ENCODE measurements around the gene ZBTB49.
A peak's percentile ranks its signal among the peaks of the same experiment; 100 is the strongest.
"Not testable (repeated sequence)": the region's sequence is repeated elsewhere in the genome, so short reads cannot be mapped to it uniquely, and the experiment has no call there.

Gene ZBTB49

GRCh38 chr4:4289941-4290850 lies at the start of gene ZBTB49, which contains the start of gene LYAR:
ZBTB49 (plus strand) TSS chr4:4290251; CDS start chr4:4299946, 9,695 bp downstream.
LYAR (minus strand) TSS chr4:4290154; CDS start chr4:4283742, 6,412 bp downstream.
- H3K4me3 ChIP-seq (ENCODE audit: low read depth, low read length) = peak within 1 kb of the TSS; percentile 88
- peaks cover 7% of the 10 kb centered on the region for H3K4me1 ChIP-seq (ENCODE audit: control insufficient read depth, insufficient read depth, low read length)

GRCh38 chr4:4245172-4245571 lies 44.9 kb upstream of the ZBTB49 start:
- H3K36me3 ChIP-seq (ENCODE audit: control insufficient read depth, insufficient read depth, low read length) = peaks cover 11% of the 10 kb centered on the region
- no peak overlapping the region for H3K9ac ChIP-seq (ENCODE audit: low read depth, low read length)
- H3K4me1 ChIP-seq (ENCODE audit: control insufficient read depth, insufficient read depth, low read length) = no peaks in the 10 kb centered on the region
- no peaks in the 10 kb centered on the region for H3K9me3 ChIP-seq (ENCODE audit: control insufficient read depth, insufficient read depth, low read length)
- H3K27me3 ChIP-seq (ENCODE audit: control insufficient read depth, insufficient read depth, low read length) = no peaks in the 10 kb centered on the region
- H3K4me3 ChIP-seq (ENCODE audit: low read depth, low read length) = no peak overlapping the region

More at GRCh38 chr4:4289941-4290850, at the start of gene ZBTB49, which contains the start of gene LYAR:
- Histone ChIP-seq H3K36me3 (ENCODE audit: control insufficient read depth, insufficient read depth, low read length) (peaks cover 11% of the 10 kb centered on the region), H3K27me3 (ENCODE audit: control insufficient read depth, insufficient read depth, low read length) (no peaks in the 10 kb centered on the region), H3K9ac (ENCODE audit: low read depth, low read length) (peak within 1 kb of the TSS; percentile 71), H3K9me3 (ENCODE audit: control insufficient read depth, insufficient read depth, low read length) (no peaks in the 10 kb centered on the region)

- Histone ChIP-seq H3K36me3 (ENCODE audit: control insufficient read depth, insufficient read depth, low read length) (peaks cover 11% of the 10 kb centered on the region), H3K9me3 (ENCODE audit: control insufficient read depth, insufficient read depth, low read length) (no peaks in the 10 kb centered on the region), H3K27me3 (ENCODE audit: control insufficient read depth, insufficient read depth, low read length) (peaks cover 6% of the 10 kb centered on the region), H3K9ac (ENCODE audit: low read depth, low read length) (peak overlapping the region; percentile 95), H3K4me1 (ENCODE audit: control insufficient read depth, insufficient read depth, low read length) (no peaks in the 10 kb centered on the region), H3K4me3 (ENCODE audit: low read depth, low read length) (peak overlapping the region; percentile 87)
Measured at GRCh38 chr4:4247696-4248028, 42.4 kb upstream of the ZBTB49 start.

- peaks cover 11% of the 10 kb centered on the region for H3K36me3 ChIP-seq (ENCODE audit: control insufficient read depth, insufficient read depth, low read length)
- no peaks in the 10 kb centered on the region for H3K4me1 ChIP-seq (ENCODE audit: control insufficient read depth, insufficient read depth, low read length)
- peak within 1 kb of the TSS; percentile 95 for H3K9ac ChIP-seq (ENCODE audit: low read depth, low read length)
- H3K27me3 ChIP-seq (ENCODE audit: control insufficient read depth, insufficient read depth, low read length) = peaks cover 6% of the 10 kb centered on the region
- peak within 1 kb of the TSS; percentile 87 for H3K4me3 ChIP-seq (ENCODE audit: low read depth, low read length)
- no peaks in the 10 kb centered on the region for H3K9me3 ChIP-seq (ENCODE audit: control insufficient read depth, insufficient read depth, low read length)
Measured at GRCh38 chr4:4248029-4248884, 41.8 kb upstream of the ZBTB49 start, which contains the start of gene TMEM128. TMEM128 (minus strand) TSS chr4:4248223; CDS start chr4:4248202, 21 bp downstream.

GRCh38 chr4:4248885-4249203 lies 41.2 kb upstream of the ZBTB49 start:
- Histone ChIP-seq H3K9me3 (ENCODE audit: control insufficient read depth, insufficient read depth, low read length) (no peaks in the 10 kb centered on the region), H3K9ac (ENCODE audit: low read depth, low read length) (peak overlapping the region; percentile 95), H3K36me3 (ENCODE audit: control insufficient read depth, insufficient read depth, low read length) (peaks cover 9% of the 10 kb centered on the region), H3K4me1 (ENCODE audit: control insufficient read depth, insufficient read depth, low read length) (no peaks in the 10 kb centered on the region), H3K4me3 (ENCODE audit: low read depth, low read length) (peak overlapping the region; percentile 87), H3K27me3 (ENCODE audit: control insufficient read depth, insufficient read depth, low read length) (peaks cover 6% of the 10 kb centered on the region)

- not testable (repeated sequence) for H3K36me3 ChIP-seq (ENCODE audit: control insufficient read depth, insufficient read depth, low read length); H3K27me3 ChIP-seq (ENCODE audit: control insufficient read depth, insufficient read depth, low read length); H3K9me3 ChIP-seq (ENCODE audit: control insufficient read depth, insufficient read depth, low read length); H3K4me3 ChIP-seq (ENCODE audit: low read depth, low read length); H3K4me1 ChIP-seq (ENCODE audit: control insufficient read depth, insufficient read depth, low read length); H3K9ac ChIP-seq (ENCODE audit: low read depth, low read length)
Measured at GRCh38 chr4:4249342-4249741, 40.7 kb upstream of the ZBTB49 start.

GRCh38 chr4:4249866-4250265 lies 40.2 kb upstream of the ZBTB49 start:
- Histone ChIP-seq H3K9me3 (ENCODE audit: control insufficient read depth, insufficient read depth, low read length) (no peaks in the 10 kb centered on the region), H3K4me3 (ENCODE audit: low read depth, low read length) (no peak overlapping the region), H3K36me3 (ENCODE audit: control insufficient read depth, insufficient read depth, low read length) (peaks cover 4% of the 10 kb centered on the region)

GRCh38 chr4:4254199-4254598 lies 35.9 kb upstream of the ZBTB49 start:
- Histone ChIP-seq H3K9ac (ENCODE audit: low read depth, low read length) (no peak overlapping the region), H3K36me3 (ENCODE audit: control insufficient read depth, insufficient read depth, low read length) (no peaks in the 10 kb centered on the region), H3K4me1 (ENCODE audit: control insufficient read depth, insufficient read depth, low read length) (peaks cover 1% of the 10 kb centered on the region), H3K27me3 (ENCODE audit: control insufficient read depth, insufficient read depth, low read length) (peaks cover 6% of the 10 kb centered on the region), H3K4me3 (ENCODE audit: low read depth, low read length) (no peak overlapping the region), H3K9me3 (ENCODE audit: control insufficient read depth, insufficient read depth, low read length) (no peaks in the 10 kb centered on the region)

More at GRCh38 chr4:4249866-4250265, 40.2 kb upstream of the ZBTB49 start:
- peaks cover 6% of the 10 kb centered on the region for H3K27me3 ChIP-seq (ENCODE audit: control insufficient read depth, insufficient read depth, low read length)
- H3K4me1 ChIP-seq (ENCODE audit: control insufficient read depth, insufficient read depth, low read length) = no peaks in the 10 kb centered on the region
- H3K9ac ChIP-seq (ENCODE audit: low read depth, low read length) = no peak overlapping the region

- Histone ChIP-seq H3K27me3 (ENCODE audit: control insufficient read depth, insufficient read depth, low read length) (peaks cover 6% of the 10 kb centered on the region), H3K9ac (ENCODE audit: low read depth, low read length) (no peak overlapping the region), H3K36me3 (ENCODE audit: control insufficient read depth, insufficient read depth, low read length) (no peaks in the 10 kb centered on the region), H3K9me3 (ENCODE audit: control insufficient read depth, insufficient read depth, low read length) (no peaks in the 10 kb centered on the region), H3K4me3 (ENCODE audit: low read depth, low read length) (no peak overlapping the region), H3K4me1 (ENCODE audit: control insufficient read depth, insufficient read depth, low read length) (peaks cover 5% of the 10 kb centered on the region)
Measured at GRCh38 chr4:4254666-4255065, 35.4 kb upstream of the ZBTB49 start.

- Histone ChIP-seq H3K4me3 (ENCODE audit: low read depth, low read length) (no peak overlapping the region), H3K27me3 (ENCODE audit: control insufficient read depth, insufficient read depth, low read length) (no peaks in the 10 kb centered on the region), H3K36me3 (ENCODE audit: control insufficient read depth, insufficient read depth, low read length) (no peaks in the 10 kb centered on the region), H3K4me1 (ENCODE audit: control insufficient read depth, insufficient read depth, low read length) (peaks cover 7% of the 10 kb centered on the region), H3K9ac (ENCODE audit: low read depth, low read length) (no peak overlapping the region), H3K9me3 (ENCODE audit: control insufficient read depth, insufficient read depth, low read length) (no peaks in the 10 kb centered on the region)
Measured at GRCh38 chr4:4256799-4257198, 33.3 kb upstream of the ZBTB49 start.

- H3K4me1 ChIP-seq (ENCODE audit: control insufficient read depth, insufficient read depth, low read length); H3K9me3 ChIP-seq (ENCODE audit: control insufficient read depth, insufficient read depth, low read length); H3K36me3 ChIP-seq (ENCODE audit: control insufficient read depth, insufficient read depth, low read length); H3K9ac ChIP-seq (ENCODE audit: low read depth, low read length); H3K4me3 ChIP-seq (ENCODE audit: low read depth, low read length); H3K27me3 ChIP-seq (ENCODE audit: control insufficient read depth, insufficient read depth, low read length): not testable (repeated sequence)
Measured at GRCh38 chr4:4257705-4258104, 32.3 kb upstream of the ZBTB49 start.
